22Rv1 (cell line): ENCODE results near the gene TCF12.

ENCODE experiments used
- CTCF ChIP-seq: fragments of 450-650 bp; IDR thresholded peaks from 2 replicates; pipeline ENCODE4 v1.5.1; 2017; ENCODE audit warnings: mild to moderate bottlenecking
- ZFX ChIP-seq: fragments of 450-650 bp; IDR thresholded peaks from 2 replicates; pipeline ENCODE4 v1.6.1; 2017; ENCODE audit warnings: antibody characterized with exemption, borderline replicate concordance

GRCh38 chr15:57167821-57168395, 249.5 kb downstream of the TCF12 start:
- TF ChIP-seq CTCF (no peak), ZFX (no peak)
